ENCODE measurements around the gene WDR18.

GRCh38 chr19:947707-948539 is 36.2 kb upstream of the WDR18 start:
- TF ChIP-seq CTCF (IDR thresholded peaks at IDR 0.05) = no peak
- no peak for TF ChIP-seq POLR2A (IDR thresholded peaks at IDR 0.05)
- peak in 3 of 4 donors; percentile 35 to 69 (median 53) for TF ChIP-seq POLR2AphosphoS5 (IDR thresholded peaks at IDR 0.05)
